AG04449 (cell line): ENCODE results near the gene KIF22.

Source experiments
- CTCF ChIA-PET: fragments of 350-600 bp; formaldehyde crosslinking; extraction: SDS; loops from one replicate; lab custom pipeline; 2021; ENCODE audit warnings: antibody characterized with exemption; lab: Yijun Ruan, JAX
- POLR2A ChIA-PET: fragments of 400-600, 350-600 bp; formaldehyde crosslinking; extraction: SDS; loops from one replicate; lab custom pipeline; 2020; ENCODE audit warnings: antibody characterized with exemption, inconsistent platforms; lab: Yijun Ruan, JAX
- DNase-seq: peaks from one replicate; pipeline ENCODE4 v3.0.0-alpha.2; 2010; ENCODE audit warnings: low read depth, low spot score
- H3K4me3 ChIP-seq: 2 replicates; pipeline ENCODE4 v1.5.1; 2011; ENCODE audit warnings: low read depth, mild to moderate bottlenecking, control low read depth, low read length
- CTCF ChIP-seq: IDR thresholded peaks from one replicate; pipeline ENCODE4 v1.5.1; 2011; ENCODE audit warnings: mild to moderate bottlenecking, moderate library complexity, low read length, control low read depth, inconsistent platforms; ENCODE audit not compliant: insufficient read depth; ENCODE audit errors: missing control alignments

The KIF22 gene

GRCh38 chr16:29806099-29806579 lies 15.6 kb downstream of the KIF22 start, which contains the start of gene MAZ:
TSS of gene MAZ (plus strand) at chr16:29806529. CDS start at chr16:29806702, 173 bp downstream.
- no peak for TF ChIP-seq CTCF
- ChIA-PET CTCF (interaction anchor here (2.8 to 3.0 kb wide), 2 partner anchors 11 to 43 kb away, joined by 25 to 34 read pairs; partner anchors contain the start of gene PAGR1), POLR2A (interaction anchor here (3.0 to 3.1 kb wide), 2 partner anchors 10 to 14 kb away, joined by 19 to 25 read pairs; partner anchors contain the start of genes MVP and PAGR1)
- H3K4me3 ChIP-seq, result peak within 1 kb of the TSS; percentile 86
- peak; percentile 52 for DNase-seq

GRCh38 chr16:29806641-29807425 lies 16.3 kb downstream of the KIF22 start:
- POLR2A ChIA-PET, result interaction anchor here (1.9 to 3.1 kb wide), 4 partner anchors 9 to 41 kb away, joined by 5 to 25 read pairs (median 15); partner anchors contain the start of genes MVP and PAGR1
- no peak for TF ChIP-seq CTCF
- no peak for DNase-seq
- CTCF ChIA-PET, result interaction anchor here (0.6 to 3.0 kb wide), 14 partner anchors 10 to 234 kb away, joined by 3 to 34 read pairs (median 5); partner anchors contain the start of genes KIF22, MVP, PAGR1 and TAOK2
- H3K4me3 ChIP-seq, result peak overlapping the region; percentile 72

GRCh38 chr16:29807426-29808218 lies 17.1 kb downstream of the KIF22 start:
- peak overlapping the region; percentile 72 for H3K4me3 ChIP-seq
- DNase-seq, result peak; percentile 61
- TF ChIP-seq CTCF, result peak; percentile 78
- ChIA-PET CTCF (interaction anchor here (0.6 to 3.0 kb wide), 18 partner anchors 10 to 234 kb away, joined by 3 to 34 read pairs (median 4); partner anchors contain the start of genes KIF22, MVP, PAGR1 and TAOK2), POLR2A (interaction anchor here (1.9 to 3.1 kb wide), 4 partner anchors 9 to 41 kb away, joined by 5 to 25 read pairs (median 15); partner anchors contain the start of genes MVP and PAGR1)

GRCh38 chr16:29808219-29808900 lies 17.8 kb downstream of the KIF22 start:
- TF ChIP-seq CTCF, result no peak
- CTCF ChIA-PET, result interaction anchor here (0.9 to 3.0 kb wide), 16 partner anchors 9 to 223 kb away, joined by 3 to 34 read pairs (median 4); partner anchors contain the start of genes KIF22, MVP, PAGR1 and TLCD3B
- POLR2A ChIA-PET, result interaction anchor here (1.2 to 3.1 kb wide), 5 partner anchors 8 to 197 kb away, joined by 3 to 25 read pairs (median 11); partner anchors contain the start of genes MVP and PAGR1
- H3K4me3 ChIP-seq, result peak overlapping the region; percentile 72
- no peak for DNase-seq

GRCh38 chr16:29809031-29809747 lies 18.6 kb downstream of the KIF22 start:
- POLR2A ChIA-PET, result interaction anchor here (1.2 to 3.0 kb wide), 4 partner anchors 11 to 197 kb away, joined by 3 to 19 read pairs (median 8); partner anchors contain the start of gene MVP
- H3K4me3 ChIP-seq, result peak overlapping the region; percentile 72
- no peak for DNase-seq
- CTCF ChIA-PET, result interaction anchor here (0.7 to 3.0 kb wide), 6 partner anchors 8 to 40 kb away, joined by 3 to 34 read pairs (median 12); partner anchors contain the start of genes MVP and PAGR1
- TF ChIP-seq CTCF, result no peak
